Esophagus (tissue), 2 donors: ENCODE results near the gene ACACB. TPM values are rescaled to one million over a fixed set of nuclear protein-coding genes. Genes with fewer than 3 reads are reported as not detected.
A peak's percentile ranks its signal among the peaks of the same experiment; 100 is the strongest.

Source experiments
- H3K27ac ChIP-seq, 2 donors: one replicate each; pipeline ENCODE4 v1.5.1; 2013; ENCODE audit warnings: low read depth in 2 of 2, mild to moderate bottlenecking in 2 of 2, inconsistent platforms in 1 of 2, low read length in 1 of 2, moderate library complexity in 1 of 2
- H3K27me3 ChIP-seq, 2 donors: one replicate each; pipeline ENCODE4 v1.6.1; 2013; ENCODE audit warnings: low read length in 2 of 2, control low read depth in 1 of 2, mild to moderate bottlenecking in 1 of 2; ENCODE audit not compliant: insufficient read depth in 2 of 2, control insufficient read depth in 1 of 2
- H3K36me3 ChIP-seq, 2 donors: one replicate each; pipeline ENCODE4 v1.6.1; 2013; ENCODE audit warnings: low read length in 1 of 2; ENCODE audit not compliant: control insufficient read depth in 2 of 2, insufficient read depth in 2 of 2
- H3K4me1 ChIP-seq, 2 donors: one replicate each; pipeline ENCODE4 v1.6.1; 2013; ENCODE audit warnings: low read length in 1 of 2; ENCODE audit not compliant: control insufficient read depth in 2 of 2, insufficient read depth in 2 of 2
- H3K4me3 ChIP-seq, 2 donors: one replicate each; pipeline ENCODE4 v1.5.1; 2013; ENCODE audit warnings: low read length in 2 of 2, mild to moderate bottlenecking in 2 of 2, low read depth in 1 of 2, moderate library complexity in 1 of 2
- H3K9me3 ChIP-seq, 2 donors: one replicate each; pipeline ENCODE4 v1.6.1; 2013; ENCODE audit warnings: mild to moderate bottlenecking in 2 of 2, low read depth in 1 of 2, low read length in 1 of 2, moderate library complexity in 1 of 2; ENCODE audit not compliant: control insufficient read depth in 2 of 2, insufficient read depth in 1 of 2
- WGBS, 2 donors: extraction: QIAGEN DNeasy Blood & Tissue Kit; methylation state at CpG; one replicate each; pipeline ENCODE4 v1.1.7; 2013; 5-methylcytosine and 5-hydroxymethylcytosine counted together
- polyA plus RNA-seq, 2 donors: library from polyadenylated mRNA; stranded (reverse); fragments of 200-250 nt; gene quantifications; one replicate each; pipeline ENCODE4 v1.2.3, GENCODE V29; 2013
- donor health status: healthy with polysubstance abuse.
- donor health status: Bipolar disorder and iron deficiency.

The ACACB gene
- polyA plus RNA-seq, 2 donors = 8.6 to 18.2 TPM

DNA sequence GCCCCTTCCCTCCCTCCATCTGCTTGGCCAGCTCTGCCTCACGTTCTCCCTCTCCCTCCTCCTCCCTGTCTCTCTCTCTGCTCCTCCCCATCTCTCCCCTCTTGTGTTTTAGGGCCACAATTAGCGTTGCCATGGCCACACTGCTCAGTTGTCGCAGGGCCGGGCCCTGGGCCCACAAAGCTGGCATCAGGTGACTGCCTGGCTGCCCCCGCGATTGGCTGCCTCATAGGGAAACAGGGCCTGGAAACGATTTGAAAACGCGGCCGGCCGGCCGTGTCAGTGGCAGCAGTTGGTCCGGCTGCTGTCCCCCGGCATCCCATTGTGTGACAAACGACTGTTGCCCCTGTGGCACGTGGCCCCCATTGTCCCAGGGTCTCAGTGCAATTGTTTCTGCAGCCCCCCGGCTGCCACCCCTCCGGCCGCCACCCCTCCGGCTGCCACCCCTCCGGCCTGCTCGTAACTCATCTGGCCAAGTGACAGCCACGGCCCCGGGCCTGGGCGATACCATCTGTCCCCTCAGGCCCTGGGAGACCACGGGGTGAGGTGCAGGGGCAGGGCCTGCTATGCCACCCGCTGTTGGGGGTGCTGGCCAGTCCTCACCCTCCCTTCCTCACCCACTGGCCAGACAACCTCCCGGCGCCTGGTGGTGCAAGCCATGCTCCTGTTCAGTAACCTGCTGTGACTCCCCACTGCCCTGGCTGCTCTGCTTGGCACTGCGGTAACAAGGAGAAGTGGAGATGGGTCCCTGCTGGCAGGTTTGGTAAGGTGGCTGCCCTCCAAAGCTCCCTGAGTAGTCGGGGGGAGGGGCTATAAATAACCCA is 175.3 kb downstream of the ACACB start:
- H3K9me3 ChIP-seq = no peaks in the 10 kb centered on the region
- WGBS, 2 donors = 11 to 12% methylated on average over 30 to 31 of the region's 31 CpGs
- H3K27me3 ChIP-seq = no peaks in the 10 kb centered on the region
- H3K4me1 ChIP-seq = peaks cover 0 to 4% of the 10 kb centered on the region in 2 donors
- H3K27ac ChIP-seq = peak overlapping the region in 1 of 2 donors; percentile 19
- H3K4me3 ChIP-seq = no peak overlapping the region
- no peaks in the 10 kb centered on the region for H3K36me3 ChIP-seq

GRCh38 chr12:109292342-109292711 is 175.9 kb downstream of the ACACB start:
- H3K9me3 ChIP-seq = no peaks in the 10 kb centered on the region
- no peaks in the 10 kb centered on the region for H3K27me3 ChIP-seq
- H3K36me3 ChIP-seq = no peaks in the 10 kb centered on the region
- WGBS, 2 donors = 79 to 83% methylated on average over 5 of the region's 5 CpGs
- H3K4me1 ChIP-seq = peaks cover 0 to 4% of the 10 kb centered on the region in 2 donors
- no peak overlapping the region for H3K27ac ChIP-seq
- no peak overlapping the region for H3K4me3 ChIP-seq

- H3K27ac ChIP-seq = no peak overlapping the region
- H3K9me3 ChIP-seq = no peaks in the 10 kb centered on the region
- no peaks in the 10 kb centered on the region for H3K36me3 ChIP-seq
- H3K4me3 ChIP-seq = no peak overlapping the region
- peaks cover 0 to 4% of the 10 kb centered on the region in 2 donors for H3K4me1 ChIP-seq
- no peaks in the 10 kb centered on the region for H3K27me3 ChIP-seq
- 69 to 70% methylated on average over 3 of the region's 3 CpGs for WGBS, 2 donors
These were observed 176.7 kb downstream of the ACACB start for GRCh38 chr12:109293106-109293505.

DNA sequence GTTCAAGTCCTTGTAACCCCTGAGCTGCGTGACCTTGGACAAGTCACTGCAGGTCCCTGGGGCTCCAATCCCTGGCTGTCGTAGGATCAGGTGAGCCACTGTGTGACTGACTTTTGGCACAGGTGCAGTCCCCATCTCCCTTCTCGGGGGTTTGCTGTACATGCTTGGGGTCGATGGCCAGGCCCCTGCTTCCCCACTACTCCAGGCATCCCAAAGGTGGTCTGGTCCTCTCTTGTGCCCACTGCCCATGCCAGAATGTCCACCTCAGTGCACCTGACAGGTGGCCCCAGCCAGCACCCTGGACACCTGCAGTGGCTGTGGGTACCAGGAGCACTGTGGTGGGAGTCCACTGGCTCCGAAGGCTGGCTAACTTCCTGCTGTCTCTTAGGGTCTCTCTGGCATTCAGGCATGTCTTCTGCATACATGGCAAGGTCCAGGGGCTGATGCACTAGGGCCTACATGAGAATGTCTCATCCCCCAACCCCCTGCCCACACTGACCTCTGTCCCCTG is 178.0 kb downstream of the ACACB start:
- Histone ChIP-seq H3K36me3 (no peaks in the 10 kb centered on the region), H3K27ac (no peak overlapping the region), H3K27me3 (no peaks in the 10 kb centered on the region), H3K4me1 (peaks cover 0 to 4% of the 10 kb centered on the region in 2 donors), H3K4me3 (no peak overlapping the region), H3K9me3 (no peaks in the 10 kb centered on the region)
- 66 to 73% methylated on average over 5 of the region's 5 CpGs for WGBS, 2 donors

- Histone ChIP-seq H3K36me3 (no peaks in the 10 kb centered on the region), H3K4me3 (no peak overlapping the region), H3K9me3 (no peaks in the 10 kb centered on the region), H3K4me1 (no peaks in the 10 kb centered on the region), H3K27me3 (no peaks in the 10 kb centered on the region), H3K27ac (no peak overlapping the region)
- WGBS, 2 donors = 83 to 85% methylated on average over 12 to 13 of the region's 13 CpGs
These were observed 179.5 kb downstream of the ACACB start for GRCh38 chr12:109295764-109296425.

DNA sequence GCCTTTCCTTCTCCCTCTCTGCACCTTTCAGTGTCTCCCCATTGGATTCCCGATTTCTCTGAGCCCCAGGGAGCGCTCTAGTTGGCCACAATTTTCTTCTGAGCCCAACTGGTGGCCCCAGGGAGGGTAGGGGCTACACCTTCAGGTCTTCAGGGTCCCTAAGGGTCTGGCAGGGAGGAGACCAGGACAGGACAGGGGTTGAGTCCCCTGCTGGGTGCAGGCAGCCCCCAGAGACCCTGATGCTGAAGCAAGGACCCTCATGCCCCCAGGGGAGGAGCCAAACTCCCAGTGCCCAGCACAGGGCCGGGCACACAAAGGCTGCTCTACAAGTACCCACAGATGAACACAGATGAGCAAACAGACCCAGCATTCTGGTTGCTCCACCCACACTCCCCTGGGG is 180.0 kb downstream of the ACACB start:
- no peak overlapping the region for H3K27ac ChIP-seq
- H3K4me1 ChIP-seq = no peaks in the 10 kb centered on the region
- no peaks in the 10 kb centered on the region for H3K36me3 ChIP-seq
- no peaks in the 10 kb centered on the region for H3K9me3 ChIP-seq
- no peak overlapping the region for H3K4me3 ChIP-seq
- H3K27me3 ChIP-seq = no peaks in the 10 kb centered on the region
- WGBS, 2 donors = 67 to 74% methylated on average over 3 of the region's 3 CpGs

- Histone ChIP-seq H3K9me3 (no peaks in the 10 kb centered on the region), H3K4me3 (no peak overlapping the region)
These were observed 183.5 kb downstream of the ACACB start for GRCh38 chr12:109299849-109300248.

GRCh38 chr12:109301643-109302168 is 185.3 kb downstream of the ACACB start:
- Histone ChIP-seq H3K36me3 (no peaks in the 10 kb centered on the region), H3K4me3 (no peak overlapping the region), H3K27ac (no peak overlapping the region), H3K9me3 (no peaks in the 10 kb centered on the region), H3K27me3 (no peaks in the 10 kb centered on the region), H3K4me1 (no peaks in the 10 kb centered on the region)
- 78 to 79% methylated on average over 3 of the region's 3 CpGs for WGBS, 2 donors

More at GRCh38 chr12:109299849-109300248, 183.5 kb downstream of the ACACB start:
- Histone ChIP-seq H3K36me3 (no peaks in the 10 kb centered on the region), H3K27ac (no peak overlapping the region), H3K27me3 (no peaks in the 10 kb centered on the region), H3K4me1 (no peaks in the 10 kb centered on the region)
- 88 to 90% methylated on average over 7 of the region's 7 CpGs for WGBS, 2 donors

DNA sequence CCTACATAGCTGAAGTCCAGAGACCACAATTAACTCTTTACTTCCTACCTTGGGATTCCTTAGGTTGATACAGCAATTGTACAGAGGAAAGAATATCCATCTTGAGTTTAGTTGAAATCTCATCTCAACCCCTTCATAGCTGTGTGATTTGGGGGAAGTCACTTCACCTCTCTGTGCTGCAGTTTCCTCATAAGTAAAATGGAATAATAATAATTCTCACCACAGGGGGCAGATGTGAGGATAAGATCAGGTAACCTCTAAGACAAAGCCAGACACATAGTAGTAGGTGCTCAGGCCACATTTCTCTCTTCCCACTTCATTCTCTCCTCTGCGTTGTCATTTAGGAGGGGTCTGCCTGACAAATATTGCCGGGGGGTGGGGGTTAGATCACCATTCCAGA is 186.0 kb downstream of the ACACB start:
- Histone ChIP-seq H3K4me3 (no peak overlapping the region), H3K27ac (no peak overlapping the region), H3K36me3 (no peaks in the 10 kb centered on the region), H3K27me3 (no peaks in the 10 kb centered on the region), H3K4me1 (no peaks in the 10 kb centered on the region), H3K9me3 (no peaks in the 10 kb centered on the region)
- WGBS, 2 donors = 44 to 46% methylated on average over 2 of the region's 2 CpGs
